Right lobe of liver (tissue), 4 donors: ENCODE results near the gene GPBP1.

Source experiments
- CTCF ChIP-seq, 4 donors: fragments of 200-600 bp in 3 of 4; fragments of 450-650 bp in 1 of 4; IDR thresholded peaks; one replicate each; pipeline versions ENCODE4 v1.5.1 to v1.8.0; 2016 to 2022; ENCODE audit warnings: antibody characterized with exemption in 4 of 4, mild to moderate bottlenecking in 2 of 4
- POLR2A ChIP-seq: fragments of 450-650 bp; IDR thresholded peaks from one replicate; pipeline ENCODE4 v1.6.1; 2017; ENCODE audit warnings: antibody characterized with exemption, mild to moderate bottlenecking
- donor health status: DM: no; HTN: no; CAD: no.
- donor health status: DM: no; HTN: no; CAD: no.
- donor health status: DM: no; HTN: yes; CAD: no.

- TF ChIP-seq POLR2A = no peak
- TF ChIP-seq CTCF (IDR thresholded peaks at IDR 0.05) = no peak
Observed at GRCh38 chr5:57207007-57207653, 33.3 kb downstream of the GPBP1 start.
